Activated B cell treated with CpG ODN at 0.5 μM for 24 hours (primary cell): ENCODE results near the gene CST7. TPM values are rescaled to one million over a fixed set of nuclear protein-coding genes. Genes with fewer than 3 reads are reported as not detected.

Experiments
- ATAC-seq: fragments of 200-7000 bp; cut with Tn5 transposase; one replicate; pipeline ENCODE4 v1.10.0; 2021; ENCODE audit warnings: low read depth, mild to moderate bottlenecking, moderate library complexity
- CTCF ChIA-PET: fragments of 350-600 bp; sonication (Branson Sonifier 250); formaldehyde crosslinking; loops from one replicate; lab custom pipeline; 2021; ENCODE audit warnings: antibody characterized with exemption; lab: Charles Lee
- POLR2A ChIA-PET: fragments of 350-600 bp; sonication (Branson Sonifier 250); formaldehyde crosslinking; loops from one replicate; lab custom pipeline; 2021; ENCODE audit warnings: antibody characterized with exemption; lab: Charles Lee
- DNase-seq: peaks from one replicate; pipeline ENCODE4 v3.0.0; 2022
- H3K27ac Mint-ChIP-seq: one replicate; pipeline ENCODE4 v1.8.0; 2020; ENCODE audit warnings: mixed read lengths
- H3K27me3 Mint-ChIP-seq: one replicate; pipeline ENCODE4 v1.8.0; 2021; ENCODE audit warnings: mixed read lengths
- H3K36me3 Mint-ChIP-seq: one replicate; pipeline ENCODE4 v1.8.0; 2021; ENCODE audit warnings: low read depth, mixed read lengths
- H3K4me1 Mint-ChIP-seq: one replicate; pipeline ENCODE4 v1.8.0; 2021; ENCODE audit warnings: mixed read lengths
- H3K4me3 Mint-ChIP-seq: one replicate; pipeline ENCODE4 v1.8.0; 2020; ENCODE audit warnings: mild to moderate bottlenecking, mixed read lengths
- H3K9me3 Mint-ChIP-seq: one replicate; pipeline ENCODE4 v1.8.0; 2020; ENCODE audit warnings: mixed read lengths
- intact Hi-C: fragments of 100-400 bp; cut with micrococcal nuclease; formaldehyde crosslinking; loops from one replicate; pipeline ENCODE4 v1.15.1; 2024
- total RNA-seq: library from RNA; stranded (reverse); gene quantifications from 2 replicates; pipeline ENCODE4 v1.2.3, GENCODE V29; 2022
- TF ChIP-seq, protein P1 (sequence below): fragments of 200-600 bp; IDR thresholded peaks from one replicate; pipeline ENCODE4 v1.8.0; 2022; ENCODE audit warnings: antibody characterized with exemption, mild to moderate bottlenecking

The CST7 gene
- total RNA-seq, 1 donor from 2014 or later = 1.0 TPM

DNA sequence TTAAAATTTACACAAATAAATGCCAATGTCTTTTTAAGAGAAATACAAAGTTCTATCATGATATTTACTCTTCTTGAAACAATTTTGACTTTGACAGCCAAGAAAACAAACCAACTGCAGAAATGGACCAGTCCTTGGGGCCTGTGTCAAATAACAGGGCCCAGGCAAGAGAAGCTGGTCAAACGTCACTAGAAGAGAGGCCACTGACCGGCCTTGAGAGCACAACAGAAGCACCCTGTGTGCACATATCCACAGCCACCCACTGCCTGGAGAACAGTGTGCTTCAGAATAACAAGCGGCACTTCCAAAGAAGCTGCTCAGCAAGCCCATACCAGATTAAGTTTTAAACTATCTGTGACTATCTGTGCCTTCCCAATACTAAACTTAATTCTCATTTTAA lies 28.7 kb downstream of the CST7 start:
- CTCF ChIA-PET = no interaction called here
- DNase-seq = no peak
- Mint-ChIP-seq H3K36me3 (peaks cover 90% of the 10 kb centered on the region), H3K9me3 (peaks cover 11% of the 10 kb centered on the region), H3K27me3 (no peaks in the 10 kb centered on the region), H3K4me3 (no peak overlapping the region), H3K27ac (no peak overlapping the region), H3K4me1 (peaks cover 7% of the 10 kb centered on the region)
- no peak for ATAC-seq
- intact Hi-C loops = no loop called here
- POLR2A ChIA-PET = no interaction called here
- TF ChIP-seq, protein P1, sequence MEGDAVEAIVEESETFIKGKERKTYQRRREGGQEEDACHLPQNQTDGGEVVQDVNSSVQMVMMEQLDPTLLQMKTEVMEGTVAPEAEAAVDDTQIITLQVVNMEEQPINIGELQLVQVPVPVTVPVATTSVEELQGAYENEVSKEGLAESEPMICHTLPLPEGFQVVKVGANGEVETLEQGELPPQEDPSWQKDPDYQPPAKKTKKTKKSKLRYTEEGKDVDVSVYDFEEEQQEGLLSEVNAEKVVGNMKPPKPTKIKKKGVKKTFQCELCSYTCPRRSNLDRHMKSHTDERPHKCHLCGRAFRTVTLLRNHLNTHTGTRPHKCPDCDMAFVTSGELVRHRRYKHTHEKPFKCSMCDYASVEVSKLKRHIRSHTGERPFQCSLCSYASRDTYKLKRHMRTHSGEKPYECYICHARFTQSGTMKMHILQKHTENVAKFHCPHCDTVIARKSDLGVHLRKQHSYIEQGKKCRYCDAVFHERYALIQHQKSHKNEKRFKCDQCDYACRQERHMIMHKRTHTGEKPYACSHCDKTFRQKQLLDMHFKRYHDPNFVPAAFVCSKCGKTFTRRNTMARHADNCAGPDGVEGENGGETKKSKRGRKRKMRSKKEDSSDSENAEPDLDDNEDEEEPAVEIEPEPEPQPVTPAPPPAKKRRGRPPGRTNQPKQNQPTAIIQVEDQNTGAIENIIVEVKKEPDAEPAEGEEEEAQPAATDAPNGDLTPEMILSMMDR = no peak

DNA sequence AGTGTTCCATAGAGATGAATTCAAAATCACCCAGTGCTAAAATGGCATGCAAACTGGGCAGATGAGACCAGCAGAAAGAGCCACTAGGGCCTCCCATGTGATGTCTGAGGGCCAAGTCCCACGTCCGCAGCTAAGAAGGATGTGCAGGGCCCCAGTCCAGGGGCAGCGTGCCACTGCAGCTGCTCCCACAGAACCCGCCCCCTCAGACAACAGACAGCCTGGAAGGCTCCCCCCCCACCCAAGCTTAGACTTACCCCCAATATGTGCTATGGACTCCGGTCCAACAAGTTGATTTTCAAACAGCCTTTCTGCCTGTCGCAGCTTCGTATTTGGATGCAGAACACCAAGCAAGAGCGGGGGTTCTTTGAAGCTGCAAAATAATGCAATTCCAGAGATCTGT lies 29.4 kb downstream of the CST7 start:
- no peak overlapping the region for H3K27ac Mint-ChIP-seq
- intact Hi-C loops = no loop called here
- no peaks in the 10 kb centered on the region for H3K27me3 Mint-ChIP-seq
- ChIA-PET POLR2A (no interaction called here), CTCF (no interaction called here)
- H3K4me3 Mint-ChIP-seq = no peak overlapping the region
- ATAC-seq = no peak
- TF ChIP-seq, protein P1 = no peak
- peaks cover 11% of the 10 kb centered on the region for H3K9me3 Mint-ChIP-seq
- peaks cover 90% of the 10 kb centered on the region for H3K36me3 Mint-ChIP-seq
- no peak for DNase-seq
- H3K4me1 Mint-ChIP-seq = peaks cover 7% of the 10 kb centered on the region

DNA sequence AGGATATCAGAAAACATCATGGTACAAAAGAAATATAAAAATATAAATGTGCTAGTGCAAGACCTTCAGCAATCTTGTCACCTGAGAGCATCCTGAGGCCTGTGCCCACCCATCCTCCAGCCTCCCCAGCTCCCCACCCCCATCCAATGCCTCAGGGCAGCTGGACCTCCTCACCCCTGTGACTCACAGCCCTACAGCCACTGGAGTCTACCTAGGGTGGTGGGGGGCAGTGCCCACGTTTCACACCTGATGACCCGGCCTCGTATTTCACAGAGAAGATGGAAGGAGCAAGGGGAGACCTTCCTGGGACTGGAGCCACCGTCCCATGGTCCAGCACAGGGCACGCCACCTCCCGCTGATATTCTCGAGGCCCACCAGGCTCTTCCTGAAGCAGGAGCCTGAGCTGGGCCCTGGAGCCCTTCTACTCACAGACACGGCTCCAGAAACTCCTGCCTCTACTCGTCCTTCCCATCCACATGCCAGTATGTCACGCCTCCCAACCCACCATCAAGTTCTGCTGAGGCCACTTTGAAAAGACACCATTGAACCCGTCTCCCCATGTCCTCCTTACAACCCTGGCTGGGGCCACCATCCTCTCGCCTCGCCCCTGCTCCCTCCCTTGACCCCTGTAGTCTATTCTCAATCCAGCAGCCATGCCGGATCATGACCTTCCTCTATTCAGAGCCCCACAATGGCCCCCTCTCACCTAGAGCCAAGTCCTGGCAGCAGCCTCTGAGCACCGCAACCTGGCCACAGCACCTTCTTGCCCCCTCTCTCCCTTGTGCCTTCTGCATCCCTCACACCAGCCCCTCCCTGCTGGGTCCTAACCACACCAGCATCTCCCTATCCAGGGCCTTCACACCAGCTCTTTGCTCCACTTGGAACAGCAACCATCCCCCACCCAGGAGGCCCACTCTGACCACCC lies 30.2 kb downstream of the CST7 start:
- peaks cover 7% of the 10 kb centered on the region for H3K4me1 Mint-ChIP-seq
- H3K9me3 Mint-ChIP-seq = peaks cover 11% of the 10 kb centered on the region
- ChIA-PET CTCF (no interaction called here), POLR2A (no interaction called here)
- intact Hi-C loops = no loop called here
- DNase-seq (no peak), ATAC-seq (no peak)
- no peak overlapping the region for H3K4me3 Mint-ChIP-seq
- no peak overlapping the region for H3K27ac Mint-ChIP-seq
- no peaks in the 10 kb centered on the region for H3K27me3 Mint-ChIP-seq
- peaks cover 90% of the 10 kb centered on the region for H3K36me3 Mint-ChIP-seq
- TF ChIP-seq, protein P1 = no peak

DNA sequence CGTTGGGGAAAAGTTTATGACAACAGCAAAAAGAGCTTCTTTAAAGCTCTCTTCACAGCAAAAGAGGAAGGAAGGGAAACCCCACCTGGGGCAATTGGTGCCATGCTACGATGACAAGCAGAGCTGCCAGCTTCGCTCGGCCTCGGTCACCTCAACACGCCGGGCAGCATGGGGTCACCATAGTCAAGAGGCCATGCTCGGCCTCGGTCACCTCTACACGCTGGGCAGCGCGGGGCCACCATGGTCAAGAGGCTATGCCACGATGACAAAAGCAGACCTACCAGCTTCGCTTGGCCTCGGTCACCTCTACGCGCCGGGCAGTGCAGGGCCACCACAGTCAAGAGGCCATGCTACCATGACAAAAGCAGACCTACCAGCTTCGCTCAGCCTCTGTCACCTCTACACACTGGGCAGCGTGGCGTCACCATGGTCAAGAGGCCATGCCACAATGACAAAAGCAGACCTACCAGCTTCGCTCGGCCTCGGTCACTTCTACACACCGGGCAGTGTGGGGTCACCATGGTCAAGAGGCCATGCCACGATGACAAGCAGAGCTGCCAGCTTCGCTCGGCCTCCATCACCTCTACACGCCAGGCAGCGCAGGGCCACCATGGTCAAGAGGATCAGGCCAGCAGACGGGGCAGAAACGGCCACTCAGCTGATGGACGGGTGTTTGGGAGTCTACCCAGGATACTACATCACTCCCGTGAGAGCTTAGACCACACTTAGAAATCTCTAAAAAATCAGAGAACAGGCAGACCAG lies 31.4 kb downstream of the CST7 start:
- ATAC-seq (no peak), DNase-seq (no peak)
- H3K4me3 Mint-ChIP-seq = no peak overlapping the region
- intact Hi-C loops = no loop called here
- ChIA-PET POLR2A (no interaction called here), CTCF (no interaction called here)
- peaks cover 85% of the 10 kb centered on the region for H3K36me3 Mint-ChIP-seq
- H3K27ac Mint-ChIP-seq = no peak overlapping the region
- TF ChIP-seq, protein P1 = no peak
- peaks cover 11% of the 10 kb centered on the region for H3K4me1 Mint-ChIP-seq
- no peaks in the 10 kb centered on the region for H3K27me3 Mint-ChIP-seq
- peaks cover 11% of the 10 kb centered on the region for H3K9me3 Mint-ChIP-seq

DNA sequence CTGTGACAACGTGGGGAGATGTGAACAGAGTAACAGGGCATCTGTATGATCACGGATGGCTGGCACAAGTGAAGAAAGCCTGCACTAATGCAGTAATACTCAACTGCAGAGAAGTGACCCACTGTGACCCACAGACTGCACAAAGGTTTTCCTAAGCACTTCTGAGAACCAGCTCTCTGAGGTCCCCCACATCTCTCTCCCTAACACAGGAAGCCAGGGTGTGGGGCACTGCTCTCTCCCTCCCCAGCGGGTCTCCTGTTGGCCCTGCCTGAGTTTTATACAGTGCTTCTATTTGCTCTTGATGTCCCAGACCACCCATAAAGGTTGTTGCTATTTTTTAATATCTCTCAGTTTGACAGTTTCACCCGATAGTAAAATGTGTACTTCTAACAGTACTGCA lies 32.2 kb downstream of the CST7 start:
- ChIA-PET POLR2A (no interaction called here), CTCF (no interaction called here)
- no peaks in the 10 kb centered on the region for H3K27me3 Mint-ChIP-seq
- TF ChIP-seq, protein P1 = no peak
- intact Hi-C loops = no loop called here
- H3K4me1 Mint-ChIP-seq = peaks cover 11% of the 10 kb centered on the region
- ATAC-seq (no peak), DNase-seq (no peak)
- peaks cover 8% of the 10 kb centered on the region for H3K9me3 Mint-ChIP-seq
- peaks cover 80% of the 10 kb centered on the region for H3K36me3 Mint-ChIP-seq
- H3K27ac Mint-ChIP-seq = no peak overlapping the region
- no peak overlapping the region for H3K4me3 Mint-ChIP-seq
